ENCODE results near the gene ZNF154.
"Not testable (repeated sequence)": the region's sequence is repeated elsewhere in the genome, so short reads cannot be mapped to it uniquely, and the experiment has no call there.

ZNF154 gene

GRCh38 chr19:57708641-57709361, at the start of gene ZNF154:
ZNF154 (minus strand) TSS chr19:57709204; CDS start chr19:57708971, 233 bp downstream.
- peak; percentile 58 for DNase-seq

- DNase-seq: no peak
Observed at GRCh38 chr19:57757941-57758340, 48.9 kb upstream of the ZNF154 start.

GRCh38 chr19:57755031-57755430, 46.0 kb upstream of the ZNF154 start:
- no peak for DNase-seq

DNA sequence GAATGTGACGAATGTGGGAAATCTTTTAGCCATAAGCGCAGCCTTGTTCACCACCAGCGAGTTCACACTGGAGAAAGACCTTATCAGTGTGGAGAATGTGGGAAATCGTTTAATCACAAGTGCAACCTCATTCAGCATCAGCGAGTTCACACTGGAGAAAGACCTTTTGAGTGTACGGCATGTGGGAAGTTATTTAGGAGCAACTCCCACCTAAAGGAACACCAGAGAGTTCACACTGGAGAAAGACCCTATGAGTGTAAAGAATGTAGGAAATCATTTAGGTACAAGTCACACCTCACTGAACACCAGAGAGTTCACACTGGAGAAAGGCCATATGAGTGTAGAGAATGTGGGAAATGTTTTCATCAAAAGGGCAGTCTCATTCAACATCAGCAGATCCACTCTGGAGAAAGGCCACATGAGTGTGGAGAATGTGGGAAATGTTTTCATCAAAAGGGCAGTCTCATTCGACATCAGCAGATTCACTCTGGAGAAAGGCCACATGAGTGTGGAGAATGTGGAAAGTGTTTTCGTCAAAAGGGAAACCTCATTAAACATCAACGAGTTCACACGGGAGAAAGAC, 45.2 kb upstream of the ZNF154 start:
- no peak for DNase-seq

DNA sequence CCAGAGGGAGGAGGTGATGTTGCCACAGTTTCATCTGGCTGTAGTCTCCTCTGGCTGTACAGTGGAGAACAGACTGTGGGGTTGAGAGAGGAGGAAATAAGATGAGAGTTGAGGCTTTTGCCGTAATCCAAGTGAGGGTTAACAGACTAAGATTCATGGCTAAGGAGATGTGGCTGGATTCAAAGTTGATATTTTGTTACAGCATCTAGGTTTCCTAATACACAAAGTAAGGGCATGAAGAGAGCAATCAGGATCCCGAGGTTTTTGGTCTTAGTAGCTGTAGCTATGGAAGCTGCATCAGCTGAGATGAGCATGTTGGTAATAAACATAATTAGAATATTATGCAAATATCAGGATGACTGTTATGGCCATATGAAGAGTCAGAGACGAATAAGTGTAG, 39.0 kb upstream of the ZNF154 start:
- no peak for DNase-seq

GRCh38 chr19:57747472-57747807, 38.4 kb upstream of the ZNF154 start:
- DNase-seq: no peak

GRCh38 chr19:57746580-57747471, 37.8 kb upstream of the ZNF154 start, which contains the start of gene ZNF776:
ZNF776 (plus strand) TSS chr19:57746815; CDS start chr19:57747059, 244 bp downstream.
- DNase-seq: peak; percentile 95

DNA sequence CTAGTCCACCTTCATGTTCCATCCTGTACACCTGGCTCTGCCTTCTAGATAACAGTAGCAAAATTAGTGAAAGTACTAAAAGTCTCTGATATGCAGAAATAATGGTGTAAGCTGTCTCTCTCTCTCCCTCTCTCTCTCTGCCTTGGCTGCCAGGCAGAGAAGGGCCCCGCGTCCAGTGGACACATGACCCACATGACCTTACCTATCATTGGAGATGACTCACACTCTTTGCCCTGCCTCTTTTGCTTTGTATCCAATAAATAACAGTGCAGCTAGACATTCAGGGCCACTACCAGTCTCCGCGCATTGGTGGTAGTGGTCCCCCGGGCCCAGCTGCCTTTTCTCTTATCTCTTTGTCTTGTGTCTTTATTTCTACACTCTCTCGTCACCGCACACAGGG, 29.8 kb upstream of the ZNF154 start:
- DNase-seq: not testable (repeated sequence)

GRCh38 chr19:57738320-57738719, 29.3 kb upstream of the ZNF154 start:
- peak; percentile 41 for DNase-seq

- DNase-seq: no peak
Observed at GRCh38 chr19:57720878-57721277, 11.9 kb upstream of the ZNF154 start.

DNA sequence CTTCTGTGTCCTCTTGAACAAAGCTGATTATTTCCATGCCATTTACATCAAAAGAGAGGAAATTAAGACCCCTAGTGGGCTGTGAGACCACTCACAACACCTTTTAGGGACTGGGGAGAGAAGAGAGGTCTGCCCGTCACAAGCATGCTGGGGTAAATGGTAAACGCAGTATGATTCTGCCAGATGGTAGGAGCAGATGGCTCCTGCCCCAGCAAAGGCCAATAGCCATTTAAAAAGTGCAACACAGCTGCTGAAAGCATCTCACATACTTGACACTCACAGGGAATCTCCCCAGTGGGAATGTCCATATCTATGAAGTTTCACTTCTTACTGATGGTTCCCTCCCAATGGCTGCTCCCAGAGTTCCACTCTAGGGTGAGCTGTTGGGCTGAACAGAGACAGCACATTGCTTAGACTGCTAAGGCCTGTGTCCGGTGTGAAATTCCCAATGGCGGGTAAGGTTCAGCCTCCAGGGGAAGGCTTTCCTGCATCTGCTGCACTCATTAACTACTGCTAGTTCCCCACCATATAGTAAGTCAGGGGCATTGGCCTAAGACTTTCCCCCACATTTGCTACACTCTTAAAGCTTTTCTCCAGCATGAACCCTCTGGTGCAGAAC, 11.0 kb upstream of the ZNF154 start:
- DNase-seq: no peak

DNA sequence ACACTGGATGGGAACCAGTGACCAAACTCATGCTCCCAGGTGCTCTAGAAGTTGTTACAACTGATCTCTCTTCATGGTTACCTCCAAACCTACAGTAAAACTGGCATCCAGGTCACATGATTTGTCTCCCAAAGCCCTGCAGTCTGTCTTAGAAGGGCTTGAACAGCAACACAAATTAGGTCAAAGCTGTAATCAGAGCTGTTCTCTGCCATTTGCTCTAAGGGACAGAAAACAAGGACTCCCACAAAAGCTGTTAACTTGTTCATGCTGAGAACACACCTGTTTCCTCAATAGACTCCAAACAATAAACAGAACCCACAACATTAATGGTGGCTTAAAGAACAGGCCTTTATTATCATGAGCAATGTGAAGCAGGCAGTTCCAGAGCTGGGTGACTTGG, 10.4 kb upstream of the ZNF154 start:
- no peak for DNase-seq

- DNase-seq: no peak
Observed at GRCh38 chr19:57712222-57712621, 3.2 kb upstream of the ZNF154 start.

DNA sequence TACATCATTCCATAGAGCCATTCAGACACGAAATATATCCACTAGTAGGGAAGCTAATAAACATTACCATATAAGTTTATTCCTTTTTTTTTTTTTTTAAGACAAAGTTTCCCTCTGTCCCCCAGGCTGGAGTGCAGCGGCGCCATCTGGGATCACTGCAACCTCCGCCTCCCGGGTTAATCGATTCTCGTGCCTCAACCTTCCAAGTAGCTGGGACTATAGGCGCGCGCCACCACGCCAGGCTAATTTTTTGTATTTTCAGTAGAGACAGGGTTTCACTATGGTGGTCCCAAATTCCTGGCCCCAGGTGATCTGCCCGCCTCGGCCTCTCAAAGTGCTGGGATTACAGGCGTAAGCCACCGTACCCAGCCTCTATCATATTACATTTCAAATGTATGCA, 612 bp upstream of the ZNF154 start:
- DNase-seq: no peak

DNA sequence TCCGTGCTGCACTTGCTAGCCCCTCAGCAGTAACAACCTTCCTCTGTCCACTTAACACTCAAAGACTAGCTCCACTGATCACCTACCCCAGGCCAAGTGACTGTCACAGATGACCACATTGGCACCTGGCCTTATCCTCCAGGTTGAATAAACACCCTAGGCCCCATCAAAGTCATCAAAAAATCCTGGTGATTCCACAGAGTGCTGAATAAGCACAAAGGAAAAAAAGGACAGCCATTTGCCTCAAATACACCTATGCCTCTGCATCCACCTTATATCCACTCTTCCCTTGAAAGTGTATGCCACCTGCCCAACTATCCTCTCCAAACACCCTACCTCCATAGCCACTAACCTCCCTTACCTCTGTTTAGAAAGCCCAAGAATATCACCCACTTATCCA, 2.7 kb downstream of the ZNF154 start:
- no peak for DNase-seq

- no peak for DNase-seq
Observed at GRCh38 chr19:57701625-57702024, 7.4 kb downstream of the ZNF154 start.

- DNase-seq: no peak
Observed at GRCh38 chr19:57689750-57690149, 19.3 kb downstream of the ZNF154 start.

DNA sequence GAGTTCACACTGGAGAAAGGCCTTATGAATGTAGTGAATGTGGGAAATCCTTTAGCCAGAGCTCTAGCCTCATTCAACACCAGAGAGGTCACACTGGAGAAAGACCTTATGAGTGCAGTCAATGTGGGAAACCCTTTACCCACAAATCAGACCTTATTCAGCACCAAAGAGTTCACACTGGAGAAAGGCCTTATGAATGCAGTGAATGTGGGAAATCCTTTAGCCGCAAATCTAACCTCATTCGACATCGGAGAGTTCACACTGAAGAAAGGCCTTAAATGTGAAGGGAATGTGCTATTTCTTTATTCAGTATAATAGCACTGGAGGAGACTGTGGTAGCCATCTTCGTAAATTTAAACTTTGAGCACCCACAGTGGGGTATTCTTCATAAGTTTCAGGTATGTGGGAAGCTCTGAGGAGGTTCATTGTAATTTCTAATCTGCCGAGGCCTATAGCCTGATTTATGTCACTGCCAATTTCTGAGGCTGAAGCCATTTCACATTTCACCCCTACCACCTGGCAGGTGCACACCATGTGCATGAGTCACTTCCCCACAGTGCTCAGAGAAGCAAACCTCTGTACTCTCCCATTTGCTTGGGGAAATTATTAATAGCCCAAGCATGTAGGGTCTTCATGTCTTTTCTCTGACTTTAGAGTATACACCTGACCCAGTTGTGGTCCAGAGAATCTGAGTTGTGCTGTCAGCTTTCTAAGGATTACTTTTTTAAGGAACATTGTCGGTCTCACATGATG, 20.8 kb downstream of the ZNF154 start:
- DNase-seq: no peak

- DNase-seq: no peak
Observed at GRCh38 chr19:57687363-57688010, 21.5 kb downstream of the ZNF154 start.

DNA sequence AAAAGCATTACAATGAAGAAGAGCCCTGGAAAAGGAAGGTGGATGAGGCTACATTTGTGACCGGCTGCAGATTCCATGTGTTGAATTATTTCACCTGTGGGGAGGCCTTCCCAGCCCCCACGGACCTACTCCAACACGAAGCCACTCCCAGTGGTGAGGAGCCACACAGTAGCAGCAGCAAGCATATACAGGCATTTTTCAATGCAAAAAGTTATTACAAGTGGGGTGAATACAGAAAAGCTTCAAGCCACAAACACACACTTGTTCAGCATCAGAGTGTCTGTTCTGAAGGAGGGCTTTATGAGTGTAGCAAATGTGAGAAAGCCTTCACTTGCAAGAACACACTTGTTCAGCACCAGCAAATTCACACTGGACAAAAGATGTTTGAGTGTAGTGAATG, 22.3 kb downstream of the ZNF154 start:
- DNase-seq: no peak

DNA sequence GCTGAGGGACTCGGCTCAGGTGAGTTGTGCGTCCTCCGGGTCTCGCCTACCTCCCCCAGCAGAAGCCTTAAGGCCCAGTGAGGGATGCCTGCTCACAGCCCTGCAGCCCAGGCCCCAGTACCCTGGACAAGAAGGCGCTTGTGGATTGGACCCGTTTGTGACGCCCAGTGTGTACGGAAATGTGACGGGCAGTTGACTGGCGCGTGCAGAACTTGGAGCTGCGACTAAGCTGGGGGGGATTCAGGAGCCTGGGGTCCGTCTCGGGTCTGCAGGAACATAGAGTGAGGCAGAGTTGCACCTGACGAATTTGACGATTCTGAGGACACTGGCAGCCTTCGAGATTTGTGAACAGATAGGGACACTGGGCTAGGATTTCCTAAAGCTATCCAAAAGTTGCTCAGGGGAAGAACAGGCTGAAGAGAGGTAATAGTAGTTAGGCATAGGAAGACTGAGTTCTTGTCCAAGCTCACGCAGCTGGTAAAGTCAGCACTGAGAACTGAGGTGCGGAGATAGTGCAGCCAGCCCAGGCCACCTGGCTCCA, 26.7 kb downstream of the ZNF154 start:
- no peak for DNase-seq

GRCh38 chr19:57675881-57676280, 33.1 kb downstream of the ZNF154 start:
- DNase-seq: no peak
